Fibroblast of lung (primary cell): Measurements from ENCODE around the gene HDAC10. TPM values are rescaled to one million over a fixed set of nuclear protein-coding genes. Genes with fewer than 3 reads are reported as not detected.

Source experiments
- DNase-seq, 2 donors: peaks; one replicate each; pipeline versions ENCODE4 v3.0.0 to v3.0.0-alpha.2; 2010; ENCODE audit warnings: low read depth in 2 of 2
- H2AFZ ChIP-seq: 2 replicates; pipeline ENCODE4 v1.5.1; 2012; ENCODE audit warnings: low read length, control low read depth, inconsistent platforms
- H3K27ac ChIP-seq: 2 replicates; pipeline ENCODE4 v1.5.1; 2011; ENCODE audit warnings: low read length, control low read depth; ENCODE audit not compliant: insufficient read depth
- H3K27me3 ChIP-seq: 2 replicates; pipeline ENCODE4 v1.5.1; 2011; ENCODE audit warnings: mild to moderate bottlenecking, low read length; ENCODE audit not compliant: control insufficient read depth, insufficient read depth
- H3K36me3 ChIP-seq: 2 replicates; pipeline ENCODE4 v1.5.1; 2011; ENCODE audit warnings: low read length; ENCODE audit not compliant: control insufficient read depth, insufficient read depth
- H3K4me1 ChIP-seq: 2 replicates; pipeline ENCODE4 v1.5.1; 2011; ENCODE audit warnings: low read length; ENCODE audit not compliant: control insufficient read depth, insufficient read depth; ENCODE audit errors: extremely low read depth
- H3K4me2 ChIP-seq: 2 replicates; pipeline ENCODE4 v1.5.1; 2011; ENCODE audit warnings: low read length, control low read depth; ENCODE audit not compliant: insufficient read depth; ENCODE audit errors: extremely low read depth
- H3K4me3 ChIP-seq, 4 experiments: fragments of 200-600 bp in 1 of 4; sonication (generic) in 1 of 4; replicated peaks in 1 of 4; 2 replicates each; pipeline ENCODE4 v1.5.1; 2011 to 2016; ENCODE audit warnings: low read length in 4 of 4, low read depth in 3 of 4, mild to moderate bottlenecking in 3 of 4, control low read depth in 2 of 4, inconsistent platforms in 1 of 4, mixed read lengths in 1 of 4; ENCODE audit not compliant: insufficient read depth in 1 of 4; ENCODE audit errors: control extremely low read depth in 1 of 4
- H3K79me2 ChIP-seq: 2 replicates; pipeline ENCODE4 v1.5.1; 2012; ENCODE audit warnings: mild to moderate bottlenecking, low read length, inconsistent platforms; ENCODE audit not compliant: control insufficient read depth, insufficient read depth
- H3K9ac ChIP-seq: 2 replicates; pipeline ENCODE4 v1.5.1; 2011; ENCODE audit warnings: mild to moderate bottlenecking, low read length, control low read depth; ENCODE audit not compliant: insufficient read depth
- H3K9me3 ChIP-seq: 2 replicates; pipeline ENCODE4 v1.5.1; 2012; ENCODE audit warnings: low read depth, low read length; ENCODE audit not compliant: control insufficient read depth, insufficient read depth
- H4K20me1 ChIP-seq: 2 replicates; pipeline ENCODE4 v1.5.1; 2011; ENCODE audit warnings: low read length; ENCODE audit not compliant: control insufficient read depth, insufficient read depth; ENCODE audit errors: extremely low read depth
- EZH2 ChIP-seq: IDR thresholded peaks from 2 replicates; pipeline ENCODE4 v1.5.1; 2012; ENCODE audit warnings: low read length, control low read depth, mild to moderate bottlenecking; ENCODE audit errors: missing control alignments
- polyA plus RNA-seq, 2 donors: library from polyadenylated mRNA; depleted of rRNA in 1 of 2; stranded (reverse) in 1 of 2; unstranded in 1 of 2; fragments of >200 nt; gene quantifications; 2 replicates each; pipeline ENCODE4 v1.2.1, GENCODE V29; 2011 to 2012; ENCODE audit warnings: missing spikeins in 1 of 2
- total RNA-seq: library from RNA; depleted of rRNA; stranded (reverse); fragments of >200 nt; gene quantifications from 2 replicates; pipeline ENCODE4 v1.2.1, GENCODE V29; 2014
- TF ChIP-seq, protein P1 (sequence below), 2 donors: IDR thresholded peaks in 1 of 2; conservative IDR thresholded peaks in 1 of 2; 1 replicate in 1 of 2; 2 replicates in 1 of 2; pipeline ENCODE4 v1.5.1; 2011 to 2012; ENCODE audit warnings: low read length in 2 of 2, control low read depth in 1 of 2, inconsistent platforms in 1 of 2, low read depth in 1 of 2, mild to moderate bottlenecking in 1 of 2

The HDAC10 gene
- total and polyA plus RNA-seq, 2 donors (not counting 1 experiment from before 2014, with no cell fraction given), result 5.1 to 27.6 TPM

DNA sequence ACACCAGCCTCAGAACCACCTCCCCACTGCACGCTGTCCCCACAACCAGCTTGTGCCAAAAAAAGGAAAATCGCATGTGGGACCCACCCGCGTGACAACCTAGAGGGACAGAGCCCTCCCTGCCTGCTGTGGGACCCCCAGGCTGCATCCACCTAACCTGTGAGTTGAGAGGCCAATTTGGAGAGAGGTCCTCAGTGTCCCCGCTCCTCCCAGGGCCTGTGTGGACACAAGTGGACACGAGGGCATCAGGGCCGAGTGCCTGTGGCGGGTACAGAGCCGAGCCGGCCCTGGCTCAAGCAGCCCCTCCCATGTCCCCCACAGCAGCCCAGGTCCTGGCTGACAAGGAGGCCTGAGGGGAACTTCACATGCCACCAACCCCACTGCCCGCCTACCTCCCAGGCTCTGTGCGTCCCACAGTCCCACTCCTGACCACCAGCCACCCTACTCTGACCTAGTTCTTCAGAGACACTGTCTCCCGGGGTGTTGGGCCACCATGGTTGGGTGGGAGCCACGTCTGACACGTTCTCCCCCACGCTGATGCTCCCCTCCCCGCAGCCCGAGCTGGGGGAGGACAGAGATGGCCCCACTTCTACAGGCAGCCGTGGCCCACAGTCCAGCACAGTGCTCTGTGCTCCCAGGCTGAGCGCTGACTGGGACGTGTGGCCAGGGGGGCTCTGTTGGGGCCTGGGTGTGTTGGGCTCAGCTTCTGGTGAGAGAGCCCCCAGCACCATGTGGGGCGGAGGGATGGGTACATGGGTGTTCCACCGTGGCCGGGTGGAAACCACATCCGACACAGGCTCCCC lies 31.1 kb downstream of the HDAC10 start:
- H3K9ac ChIP-seq, result no peak overlapping the region
- DNase-seq, result no peak
- no peak overlapping the region for H3K4me3 ChIP-seq
- no peak for TF ChIP-seq EZH2
- TF ChIP-seq, protein P1, sequence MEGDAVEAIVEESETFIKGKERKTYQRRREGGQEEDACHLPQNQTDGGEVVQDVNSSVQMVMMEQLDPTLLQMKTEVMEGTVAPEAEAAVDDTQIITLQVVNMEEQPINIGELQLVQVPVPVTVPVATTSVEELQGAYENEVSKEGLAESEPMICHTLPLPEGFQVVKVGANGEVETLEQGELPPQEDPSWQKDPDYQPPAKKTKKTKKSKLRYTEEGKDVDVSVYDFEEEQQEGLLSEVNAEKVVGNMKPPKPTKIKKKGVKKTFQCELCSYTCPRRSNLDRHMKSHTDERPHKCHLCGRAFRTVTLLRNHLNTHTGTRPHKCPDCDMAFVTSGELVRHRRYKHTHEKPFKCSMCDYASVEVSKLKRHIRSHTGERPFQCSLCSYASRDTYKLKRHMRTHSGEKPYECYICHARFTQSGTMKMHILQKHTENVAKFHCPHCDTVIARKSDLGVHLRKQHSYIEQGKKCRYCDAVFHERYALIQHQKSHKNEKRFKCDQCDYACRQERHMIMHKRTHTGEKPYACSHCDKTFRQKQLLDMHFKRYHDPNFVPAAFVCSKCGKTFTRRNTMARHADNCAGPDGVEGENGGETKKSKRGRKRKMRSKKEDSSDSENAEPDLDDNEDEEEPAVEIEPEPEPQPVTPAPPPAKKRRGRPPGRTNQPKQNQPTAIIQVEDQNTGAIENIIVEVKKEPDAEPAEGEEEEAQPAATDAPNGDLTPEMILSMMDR (conservative IDR thresholded peaks at IDR 0.05 in 1 of 2, IDR thresholded peaks at IDR 0.05 in 1 of 2; ENCODE audit: low read depth in 1 of 2, low read length in 2 of 2), result no peak
- peaks cover 3% of the 10 kb centered on the region for H3K79me2 ChIP-seq
- H3K27me3 ChIP-seq, result no peaks in the 10 kb centered on the region
- H3K9me3 ChIP-seq, result no peaks in the 10 kb centered on the region
- H2AFZ ChIP-seq, result no peak overlapping the region
- H3K36me3 ChIP-seq, result peaks cover 55% of the 10 kb centered on the region
- no peak overlapping the region for H3K27ac ChIP-seq
- peaks cover under 1% of the 10 kb centered on the region for H4K20me1 ChIP-seq
- H3K4me2 ChIP-seq, result no peak overlapping the region
- H3K4me1 ChIP-seq, result no peaks in the 10 kb centered on the region

DNA sequence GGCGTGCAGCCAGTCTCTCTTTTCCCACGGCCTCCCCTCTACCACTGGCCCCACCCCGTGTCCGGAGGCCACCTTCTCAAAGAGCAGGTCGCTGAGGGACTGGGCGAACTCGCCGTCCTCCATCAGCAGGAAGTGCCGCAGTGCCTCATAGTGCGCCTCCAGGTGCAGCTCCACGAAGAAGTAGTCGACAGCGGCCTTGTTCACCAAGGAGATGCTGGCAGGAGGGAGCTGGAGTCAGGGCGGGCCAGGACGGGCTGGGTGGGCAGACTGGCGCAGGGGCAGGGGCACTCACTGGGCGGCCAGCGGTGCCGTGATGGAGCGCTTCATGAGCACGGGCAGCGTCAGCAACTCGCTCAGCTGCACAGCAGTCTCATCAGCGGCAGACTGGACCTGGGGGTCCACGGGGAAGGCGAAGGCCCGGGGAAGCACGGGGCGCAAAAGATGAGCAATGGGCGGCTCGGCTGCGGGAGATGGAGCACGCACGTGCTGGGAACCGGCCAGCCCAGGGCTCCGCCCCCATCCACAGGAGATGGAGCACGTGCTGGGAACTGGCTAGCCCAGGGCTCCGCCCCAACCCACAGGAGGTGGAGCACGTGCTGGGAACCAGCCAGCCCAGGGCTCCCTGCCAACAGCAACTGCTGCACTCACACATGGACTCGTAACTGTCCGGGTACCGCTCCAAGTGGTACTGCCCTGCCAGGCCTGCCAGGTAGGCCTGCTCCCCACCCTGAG lies 31.9 kb downstream of the HDAC10 start:
- H3K4me1 ChIP-seq, result no peaks in the 10 kb centered on the region
- H4K20me1 ChIP-seq, result peaks cover 4% of the 10 kb centered on the region
- peak; percentile 67 to 89 for DNase-seq
- no peak overlapping the region for H2AFZ ChIP-seq
- H3K9me3 ChIP-seq, result no peaks in the 10 kb centered on the region
- H3K36me3 ChIP-seq, result peaks cover 54% of the 10 kb centered on the region
- H3K4me3 ChIP-seq, result no peak overlapping the region
- H3K9ac ChIP-seq, result no peak overlapping the region
- H3K27me3 ChIP-seq, result no peaks in the 10 kb centered on the region
- H3K4me2 ChIP-seq, result no peak overlapping the region
- H3K79me2 ChIP-seq, result peaks cover 7% of the 10 kb centered on the region
- no peak for TF ChIP-seq EZH2
- TF ChIP-seq, protein P1 (conservative IDR thresholded peaks at IDR 0.05 in 1 of 2, IDR thresholded peaks at IDR 0.05 in 1 of 2; ENCODE audit: low read depth in 1 of 2, low read length in 2 of 2), result no peak
- H3K27ac ChIP-seq, result no peak overlapping the region

DNA sequence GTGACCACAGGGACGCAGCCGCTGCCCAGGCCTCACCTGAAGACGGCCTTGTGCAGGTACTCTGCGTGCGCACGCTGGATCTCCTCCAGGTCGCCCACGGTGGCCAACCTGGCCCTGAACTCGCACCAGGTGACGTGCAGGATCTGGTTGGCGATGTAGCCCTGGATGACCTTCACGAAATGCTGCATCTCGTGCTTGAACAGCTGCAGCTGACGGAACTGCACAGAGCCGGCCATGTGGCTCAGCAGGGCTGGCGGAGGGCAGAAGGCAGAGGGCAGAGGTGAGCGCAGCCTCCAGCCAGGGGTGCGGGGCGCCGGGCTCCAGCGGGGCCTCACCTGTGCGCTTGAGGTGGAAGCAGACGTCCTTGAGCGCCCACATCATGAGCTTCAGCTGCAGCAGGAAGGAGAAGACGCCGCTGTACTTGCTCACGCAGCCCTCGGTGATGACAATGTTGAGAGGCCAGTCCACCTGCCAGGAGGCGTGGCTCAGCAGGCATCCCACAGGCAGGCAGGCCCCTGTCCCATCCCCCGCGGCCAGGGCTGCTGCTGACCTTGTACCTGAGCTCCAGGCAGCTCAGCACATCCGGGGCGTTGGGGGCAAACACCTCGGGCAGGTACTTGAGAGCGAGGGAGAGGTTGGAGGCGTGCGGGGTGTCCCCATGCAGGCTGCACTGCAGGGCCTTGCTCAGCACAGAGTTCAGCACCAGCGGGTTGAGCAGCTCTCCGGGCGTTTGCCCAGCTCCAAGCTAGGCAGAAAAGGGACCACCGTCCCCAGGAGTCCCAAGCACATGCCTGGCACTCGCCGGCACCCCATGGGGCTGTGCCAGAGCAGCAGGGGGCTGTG lies 32.7 kb downstream of the HDAC10 start:
- Histone ChIP-seq H3K79me2 (peaks cover 8% of the 10 kb centered on the region), H3K27me3 (no peaks in the 10 kb centered on the region), H4K20me1 (peaks cover 4% of the 10 kb centered on the region), H3K9ac (no peak overlapping the region), H2AFZ (no peak overlapping the region), H3K36me3 (peaks cover 49% of the 10 kb centered on the region), H3K4me2 (no peak overlapping the region), H3K9me3 (no peaks in the 10 kb centered on the region), H3K27ac (no peak overlapping the region), H3K4me1 (no peaks in the 10 kb centered on the region), H3K4me3 (no peak overlapping the region)
- no peak for DNase-seq
- TF ChIP-seq EZH2, result no peak
- TF ChIP-seq, protein P1 (conservative IDR thresholded peaks at IDR 0.05 in 1 of 2, IDR thresholded peaks at IDR 0.05 in 1 of 2; ENCODE audit: low read depth in 1 of 2, low read length in 2 of 2), result no peak
